ENCODE results near the gene TRMT10B. TPM values are rescaled to one million over a fixed set of nuclear protein-coding genes. Genes with fewer than 3 reads are reported as not detected.

The TRMT10B gene
- total and polyA plus RNA-seq, 2 of the 13 experiments (the other 11 are each of a cell fraction or from before 2014, with no cell fraction given): 3.1 to 3.9 TPM

- TF ChIP-seq, protein P1, sequence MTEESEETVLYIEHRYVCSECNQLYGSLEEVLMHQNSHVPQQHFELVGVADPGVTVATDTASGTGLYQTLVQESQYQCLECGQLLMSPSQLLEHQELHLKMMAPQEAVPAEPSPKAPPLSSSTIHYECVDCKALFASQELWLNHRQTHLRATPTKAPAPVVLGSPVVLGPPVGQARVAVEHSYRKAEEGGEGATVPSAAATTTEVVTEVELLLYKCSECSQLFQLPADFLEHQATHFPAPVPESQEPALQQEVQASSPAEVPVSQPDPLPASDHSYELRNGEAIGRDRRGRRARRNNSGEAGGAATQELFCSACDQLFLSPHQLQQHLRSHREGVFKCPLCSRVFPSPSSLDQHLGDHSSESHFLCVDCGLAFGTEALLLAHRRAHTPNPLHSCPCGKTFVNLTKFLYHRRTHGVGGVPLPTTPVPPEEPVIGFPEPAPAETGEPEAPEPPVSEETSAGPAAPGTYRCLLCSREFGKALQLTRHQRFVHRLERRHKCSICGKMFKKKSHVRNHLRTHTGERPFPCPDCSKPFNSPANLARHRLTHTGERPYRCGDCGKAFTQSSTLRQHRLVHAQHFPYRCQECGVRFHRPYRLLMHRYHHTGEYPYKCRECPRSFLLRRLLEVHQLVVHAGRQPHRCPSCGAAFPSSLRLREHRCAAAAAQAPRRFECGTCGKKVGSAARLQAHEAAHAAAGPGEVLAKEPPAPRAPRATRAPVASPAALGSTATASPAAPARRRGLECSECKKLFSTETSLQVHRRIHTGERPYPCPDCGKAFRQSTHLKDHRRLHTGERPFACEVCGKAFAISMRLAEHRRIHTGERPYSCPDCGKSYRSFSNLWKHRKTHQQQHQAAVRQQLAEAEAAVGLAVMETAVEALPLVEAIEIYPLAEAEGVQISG (CRISPR knock-in tag; IDR thresholded peaks at IDR 0.05): peak; percentile 44; the same call in 1 of the 2 replicates
- TF ChIP-seq PCBP2 (optimal IDR thresholded peaks at IDR 0.05; ENCODE audit: low read depth, low read length, poor library complexity, severe bottlenecking) (no peak), NR2F6 (IDR thresholded peaks at IDR 0.05) (no peak), NR2F6 (CRISPR knock-in tag; IDR thresholded peaks at IDR 0.05) (no peak), ZNF30 (CRISPR knock-in tag; IDR thresholded peaks at IDR 0.05) (no peak), REL (CRISPR knock-in tag; conservative IDR thresholded peaks at IDR 0.05) (no peak), TEF (CRISPR knock-in tag; IDR thresholded peaks at IDR 0.05) (no peak), ZNF841 (CRISPR knock-in tag; IDR thresholded peaks at IDR 0.05; ENCODE audit: borderline replicate concordance) (no peak), KDM5B (CRISPR knock-in tag; IDR thresholded peaks at IDR 0.05; ENCODE audit: borderline replicate concordance) (peak; percentile 42), KLF11 (CRISPR knock-in tag; IDR thresholded peaks at IDR 0.05) (no peak), ZFAT (CRISPR knock-in tag; conservative IDR thresholded peaks at IDR 0.05) (no peak), ZNF124 (CRISPR knock-in tag; IDR thresholded peaks at IDR 0.05) (no peak), CBX1 (IDR thresholded peaks at IDR 0.05; ENCODE audit: low read depth) (no peak), ZSCAN31 (CRISPR knock-in tag; IDR thresholded peaks at IDR 0.05; ENCODE audit: low read depth) (no peak), XBP1 (CRISPR knock-in tag; IDR thresholded peaks at IDR 0.05) (no peak), ZFP1 (CRISPR knock-in tag; IDR thresholded peaks at IDR 0.05) (no peak), CCAR2 (optimal IDR thresholded peaks at IDR 0.05; ENCODE audit: low read depth, low read length) (no peak), ZBTB21 (CRISPR knock-in tag; IDR thresholded peaks at IDR 0.05) (no peak), KDM1A (CRISPR knock-in tag; IDR thresholded peaks at IDR 0.05) (no peak), SMYD3 (CRISPR knock-in tag; IDR thresholded peaks at IDR 0.05) (no peak), MEF2D (CRISPR knock-in tag; IDR thresholded peaks at IDR 0.05) (0 out of 2 replicates have a peak, but pooled peaks have one; percentile 15)
- TF ChIP-seq, protein P2, sequence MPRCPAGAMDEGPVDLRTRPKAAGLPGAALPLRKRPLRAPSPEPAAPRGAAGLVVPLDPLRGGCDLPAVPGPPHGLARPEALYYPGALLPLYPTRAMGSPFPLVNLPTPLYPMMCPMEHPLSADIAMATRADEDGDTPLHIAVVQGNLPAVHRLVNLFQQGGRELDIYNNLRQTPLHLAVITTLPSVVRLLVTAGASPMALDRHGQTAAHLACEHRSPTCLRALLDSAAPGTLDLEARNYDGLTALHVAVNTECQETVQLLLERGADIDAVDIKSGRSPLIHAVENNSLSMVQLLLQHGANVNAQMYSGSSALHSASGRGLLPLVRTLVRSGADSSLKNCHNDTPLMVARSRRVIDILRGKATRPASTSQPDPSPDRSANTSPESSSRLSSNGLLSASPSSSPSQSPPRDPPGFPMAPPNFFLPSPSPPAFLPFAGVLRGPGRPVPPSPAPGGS (CRISPR knock-in tag; IDR thresholded peaks at IDR 0.05): no peak
- TF ChIP-seq, protein P3, sequence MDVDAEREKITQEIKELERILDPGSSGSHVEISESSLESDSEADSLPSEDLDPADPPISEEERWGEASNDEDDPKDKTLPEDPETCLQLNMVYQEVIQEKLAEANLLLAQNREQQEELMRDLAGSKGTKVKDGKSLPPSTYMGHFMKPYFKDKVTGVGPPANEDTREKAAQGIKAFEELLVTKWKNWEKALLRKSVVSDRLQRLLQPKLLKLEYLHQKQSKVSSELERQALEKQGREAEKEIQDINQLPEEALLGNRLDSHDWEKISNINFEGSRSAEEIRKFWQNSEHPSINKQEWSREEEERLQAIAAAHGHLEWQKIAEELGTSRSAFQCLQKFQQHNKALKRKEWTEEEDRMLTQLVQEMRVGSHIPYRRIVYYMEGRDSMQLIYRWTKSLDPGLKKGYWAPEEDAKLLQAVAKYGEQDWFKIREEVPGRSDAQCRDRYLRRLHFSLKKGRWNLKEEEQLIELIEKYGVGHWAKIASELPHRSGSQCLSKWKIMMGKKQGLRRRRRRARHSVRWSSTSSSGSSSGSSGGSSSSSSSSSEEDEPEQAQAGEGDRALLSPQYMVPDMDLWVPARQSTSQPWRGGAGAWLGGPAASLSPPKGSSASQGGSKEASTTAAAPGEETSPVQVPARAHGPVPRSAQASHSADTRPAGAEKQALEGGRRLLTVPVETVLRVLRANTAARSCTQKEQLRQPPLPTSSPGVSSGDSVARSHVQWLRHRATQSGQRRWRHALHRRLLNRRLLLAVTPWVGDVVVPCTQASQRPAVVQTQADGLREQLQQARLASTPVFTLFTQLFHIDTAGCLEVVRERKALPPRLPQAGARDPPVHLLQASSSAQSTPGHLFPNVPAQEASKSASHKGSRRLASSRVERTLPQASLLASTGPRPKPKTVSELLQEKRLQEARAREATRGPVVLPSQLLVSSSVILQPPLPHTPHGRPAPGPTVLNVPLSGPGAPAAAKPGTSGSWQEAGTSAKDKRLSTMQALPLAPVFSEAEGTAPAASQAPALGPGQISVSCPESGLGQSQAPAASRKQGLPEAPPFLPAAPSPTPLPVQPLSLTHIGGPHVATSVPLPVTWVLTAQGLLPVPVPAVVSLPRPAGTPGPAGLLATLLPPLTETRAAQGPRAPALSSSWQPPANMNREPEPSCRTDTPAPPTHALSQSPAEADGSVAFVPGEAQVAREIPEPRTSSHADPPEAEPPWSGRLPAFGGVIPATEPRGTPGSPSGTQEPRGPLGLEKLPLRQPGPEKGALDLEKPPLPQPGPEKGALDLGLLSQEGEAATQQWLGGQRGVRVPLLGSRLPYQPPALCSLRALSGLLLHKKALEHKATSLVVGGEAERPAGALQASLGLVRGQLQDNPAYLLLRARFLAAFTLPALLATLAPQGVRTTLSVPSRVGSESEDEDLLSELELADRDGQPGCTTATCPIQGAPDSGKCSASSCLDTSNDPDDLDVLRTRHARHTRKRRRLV (CRISPR knock-in tag; IDR thresholded peaks at IDR 0.05): 0 out of 2 replicates have a peak, but pooled peaks have one; percentile 62
Measured at GRCh38 chr9:37753489-37754190, at the start of gene TRMT10B (continued).
